ENCODE measurements around the gene QRFPR.
"Not testable (repeated sequence)": the region's sequence is repeated elsewhere in the genome, so short reads cannot be mapped to it uniquely, and the experiment has no call there.

Gene QRFPR

GRCh38 chr4:121339307-121339706 is 41.5 kb downstream of the QRFPR start:
- no peak for DNase-seq

- DNase-seq = no peak
Observed at GRCh38 chr4:121338518-121338917, 42.3 kb downstream of the QRFPR start.

- no peak for DNase-seq
Observed at GRCh38 chr4:121336706-121337105, 44.1 kb downstream of the QRFPR start.

GRCh38 chr4:121330180-121330665 is 50.6 kb downstream of the QRFPR start:
- no peak for DNase-seq

GRCh38 chr4:121326597-121326996 is 54.2 kb downstream of the QRFPR start:
- DNase-seq = no peak

GRCh38 chr4:121324331-121324730 is 56.5 kb downstream of the QRFPR start:
- no peak for DNase-seq

- no peak for DNase-seq
Observed at GRCh38 chr4:121321466-121321865, 59.4 kb downstream of the QRFPR start.

GRCh38 chr4:121316091-121316490 is 64.7 kb downstream of the QRFPR start:
- no peak for DNase-seq

GRCh38 chr4:121313430-121313829 is 67.4 kb downstream of the QRFPR start:
- DNase-seq = not testable (repeated sequence)

- DNase-seq = no peak
Observed at GRCh38 chr4:121308828-121309227, 72.0 kb downstream of the QRFPR start.

GRCh38 chr4:121308328-121308663 is 72.5 kb downstream of the QRFPR start:
- DNase-seq = no peak

- peak; percentile 13 for DNase-seq
Observed at GRCh38 chr4:121307445-121308327, 73.1 kb downstream of the QRFPR start.

GRCh38 chr4:121306931-121307330 is 73.9 kb downstream of the QRFPR start:
- no peak for DNase-seq

- DNase-seq = no peak
Observed at GRCh38 chr4:121304893-121305292, 75.9 kb downstream of the QRFPR start.

- no peak for DNase-seq
Observed at GRCh38 chr4:121299367-121299766, 81.5 kb downstream of the QRFPR start.

- no peak for DNase-seq
Observed at GRCh38 chr4:121283319-121283718, 97.5 kb downstream of the QRFPR start.

- no peak for DNase-seq
Observed at GRCh38 chr4:121280425-121280824, 100.4 kb downstream of the QRFPR start.

- DNase-seq = no peak
Observed at GRCh38 chr4:121278811-121279368, 101.9 kb downstream of the QRFPR start.

All from HCEC 1CT (cell line).